DMS 273 (cell line): ENCODE measurements around the gene CTSE.
"Not testable (repeated sequence)": the region's sequence is repeated elsewhere in the genome, so short reads cannot be mapped to it uniquely, and the experiment has no call there.

Experiments
- DNase-seq: peaks from one replicate; lab custom pipeline; 2025; ENCODE audit not compliant: unreplicated experiment; lab: John Stamatoyannopoulos, UW

CTSE gene

GRCh38 chr1:206020393-206021007, 3.2 kb downstream of the CTSE start:
- DNase-seq = no peak

GRCh38 chr1:206015071-206015470, 8.6 kb downstream of the CTSE start:
- DNase-seq = no peak

- no peak for DNase-seq
Measured at GRCh38 chr1:206014601-206015000, 9.1 kb downstream of the CTSE start.

- DNase-seq = no peak
Measured at GRCh38 chr1:206013026-206013795, 10.5 kb downstream of the CTSE start.

- no peak for DNase-seq
Measured at GRCh38 chr1:206012086-206012859, 11.4 kb downstream of the CTSE start.

GRCh38 chr1:206011057-206011456, 12.6 kb downstream of the CTSE start:
- no peak for DNase-seq

GRCh38 chr1:206010060-206010459, 13.6 kb downstream of the CTSE start:
- DNase-seq = no peak

GRCh38 chr1:206006946-206007345, 16.7 kb downstream of the CTSE start:
- DNase-seq = no peak

GRCh38 chr1:206005778-206006180, 17.9 kb downstream of the CTSE start:
- no peak for DNase-seq

GRCh38 chr1:206005234-206005633, 18.5 kb downstream of the CTSE start:
- DNase-seq = no peak

GRCh38 chr1:206004826-206005225, 18.9 kb downstream of the CTSE start:
- peak; percentile 29 for DNase-seq

- DNase-seq = no peak
Measured at GRCh38 chr1:206003854-206004800, 19.6 kb downstream of the CTSE start.

GRCh38 chr1:206002871-206003801, 20.6 kb downstream of the CTSE start, which contains the start of gene RAB7B:
Gene RAB7B, minus strand, starts transcription at chr1:206003395. Its CDS starts 9,260 bp downstream, at chr1:205994135.
- DNase-seq = peak; percentile 45

GRCh38 chr1:206002160-206002559, 21.5 kb downstream of the CTSE start:
- DNase-seq = no peak

GRCh38 chr1:206001476-206001888, 22.2 kb downstream of the CTSE start:
- no peak for DNase-seq

- no peak for DNase-seq
Measured at GRCh38 chr1:206000641-206001339, 22.9 kb downstream of the CTSE start.

GRCh38 chr1:205998457-205999241, 25.0 kb downstream of the CTSE start:
- no peak for DNase-seq

GRCh38 chr1:205996641-205997040, 27.1 kb downstream of the CTSE start:
- DNase-seq = not testable (repeated sequence)
